Loucy (cell line): ENCODE data around the gene LHFPL2.

Experiments
- H2AFZ ChIP-seq: fragments of 200-600 bp; sonication (generic); 2 replicates; pipeline ENCODE4 v1.6.0; 2016; ENCODE audit warnings: antibody characterized with exemption, mild to moderate bottlenecking, low read length, moderate library complexity
- H3F3A ChIP-seq: fragments of 200-600 bp; 2 replicates; pipeline ENCODE4 v1.6.0; 2016; ENCODE audit warnings: antibody characterized with exemption, low read depth, mild to moderate bottlenecking
- H3K27me3 ChIP-seq: fragments of 200-600 bp; sonication (generic); 2 replicates; pipeline ENCODE4 v1.6.1; 2014; ENCODE audit warnings: low read length, mild to moderate bottlenecking; ENCODE audit not compliant: insufficient read depth, poor library complexity, severe bottlenecking
- H3K36me3 ChIP-seq: fragments of 200-600 bp; sonication (generic); 2 replicates; pipeline ENCODE4 v1.6.1; 2016; ENCODE audit warnings: low read length; ENCODE audit not compliant: insufficient read depth
- H3K4me1 ChIP-seq: fragments of 200-600 bp; sonication (generic); 2 replicates; pipeline ENCODE4 v1.5.1; 2014; ENCODE audit warnings: low read length, mild to moderate bottlenecking; ENCODE audit not compliant: insufficient read depth, poor library complexity, severe bottlenecking
- H3K4me2 ChIP-seq: fragments of 200-600 bp; sonication (generic); 2 replicates; pipeline ENCODE4 v1.6.0; 2014; ENCODE audit warnings: antibody characterized with exemption, low read length, low read depth, mild to moderate bottlenecking; ENCODE audit not compliant: poor library complexity, severe bottlenecking
- H3K4me3 ChIP-seq: fragments of 200-600 bp; sonication (generic); 2 replicates; pipeline ENCODE4 v1.5.1; 2014; ENCODE audit warnings: low read length, mild to moderate bottlenecking, mixed read lengths; ENCODE audit not compliant: poor library complexity, severe bottlenecking
- H3K79me2 ChIP-seq: fragments of 200-600 bp; sonication (generic); 2 replicates; pipeline ENCODE4 v1.6.1; 2014; ENCODE audit warnings: low read length; ENCODE audit not compliant: insufficient read depth
- H3K9ac ChIP-seq: fragments of 200-600 bp; sonication (generic); 2 replicates; pipeline ENCODE4 v1.6.0; 2014; ENCODE audit warnings: mild to moderate bottlenecking, low read depth, low read length, moderate library complexity; ENCODE audit not compliant: poor library complexity, severe bottlenecking
- H3K9me2 ChIP-seq: fragments of 200-600 bp; sonication (generic); replicated peaks from 2 replicates; pipeline ENCODE4 v1.6.1; 2016; ENCODE audit warnings: low read depth, low read length, mixed read lengths
- H3K9me3 ChIP-seq: fragments of 200-600 bp; sonication (generic); 2 replicates; pipeline ENCODE4 v1.6.1; 2014; ENCODE audit warnings: mild to moderate bottlenecking, antibody characterized with exemption, low read length, low read depth; ENCODE audit not compliant: insufficient read depth
- H4K20me1 ChIP-seq: fragments of 200-600 bp; sonication (generic); 2 replicates; pipeline ENCODE4 v1.6.0; 2014; ENCODE audit warnings: antibody characterized with exemption, low read length, mild to moderate bottlenecking; ENCODE audit not compliant: insufficient read depth, poor library complexity, severe bottlenecking
- EZH2phosphoT487 ChIP-seq: fragments of 200-600 bp; IDR thresholded peaks from 2 replicates; pipeline ENCODE4 v1.6.1; 2018; ENCODE audit warnings: antibody characterized with exemption, mild to moderate bottlenecking, moderate library complexity, borderline replicate concordance
- TF ChIP-seq, protein P1 (sequence below): fragments of 200-600 bp; sonication (generic); conservative IDR thresholded peaks from 2 replicates; pipeline ENCODE4 v1.5.1; 2014; ENCODE audit warnings: mild to moderate bottlenecking, antibody characterized with exemption, low read length

The LHFPL2 gene

DNA sequence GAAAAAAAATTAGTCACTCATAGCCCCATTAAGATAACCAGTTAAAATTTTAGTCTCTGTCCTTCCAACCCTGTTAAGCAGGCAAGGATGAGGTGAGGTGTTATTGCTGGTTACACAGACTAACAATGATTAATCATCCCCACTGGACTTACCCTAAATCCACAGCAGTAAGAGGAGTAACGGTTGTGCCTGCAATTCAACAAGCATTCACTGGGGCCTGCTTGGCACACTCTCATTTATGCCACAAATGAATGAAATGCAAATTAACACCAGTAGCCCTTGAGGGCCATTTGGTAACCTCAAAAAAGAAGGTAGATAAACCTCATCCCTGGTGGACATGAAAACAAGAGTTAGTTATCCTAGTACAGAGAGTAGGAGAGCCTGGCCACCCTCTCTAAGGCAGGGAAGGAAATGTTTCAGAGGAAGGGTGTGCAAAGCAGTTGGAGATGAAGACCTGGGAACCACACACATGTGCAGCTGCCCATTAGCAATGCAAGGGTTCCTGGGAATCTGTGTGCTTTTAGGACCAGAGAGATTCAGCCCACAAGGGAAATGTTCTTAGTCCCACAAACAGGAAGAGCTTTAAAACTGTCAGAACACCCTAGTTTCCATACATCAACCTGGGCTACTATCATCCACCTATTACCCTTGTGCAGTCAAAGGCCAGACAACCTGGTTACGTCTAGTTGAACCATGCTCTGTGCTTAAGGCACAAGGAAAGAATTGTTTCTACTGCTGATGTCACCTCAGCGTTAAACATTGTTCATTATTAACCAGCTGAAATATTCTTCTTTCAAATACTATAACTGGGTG, 7.7 kb downstream of the LHFPL2 start:
- no peaks in the 10 kb centered on the region for H3K79me2 ChIP-seq
- no peaks in the 10 kb centered on the region for H4K20me1 ChIP-seq
- H3K27me3 ChIP-seq, result no peaks in the 10 kb centered on the region
- no peak overlapping the region for H2AFZ ChIP-seq
- H3K36me3 ChIP-seq, result no peaks in the 10 kb centered on the region
- H3K9me2 ChIP-seq, result no peaks in the 10 kb centered on the region
- no peaks in the 10 kb centered on the region for H3K9me3 ChIP-seq
- H3F3A ChIP-seq, result no peaks in the 10 kb centered on the region
- TF ChIP-seq EZH2phosphoT487, result no peak
- TF ChIP-seq, protein P1, sequence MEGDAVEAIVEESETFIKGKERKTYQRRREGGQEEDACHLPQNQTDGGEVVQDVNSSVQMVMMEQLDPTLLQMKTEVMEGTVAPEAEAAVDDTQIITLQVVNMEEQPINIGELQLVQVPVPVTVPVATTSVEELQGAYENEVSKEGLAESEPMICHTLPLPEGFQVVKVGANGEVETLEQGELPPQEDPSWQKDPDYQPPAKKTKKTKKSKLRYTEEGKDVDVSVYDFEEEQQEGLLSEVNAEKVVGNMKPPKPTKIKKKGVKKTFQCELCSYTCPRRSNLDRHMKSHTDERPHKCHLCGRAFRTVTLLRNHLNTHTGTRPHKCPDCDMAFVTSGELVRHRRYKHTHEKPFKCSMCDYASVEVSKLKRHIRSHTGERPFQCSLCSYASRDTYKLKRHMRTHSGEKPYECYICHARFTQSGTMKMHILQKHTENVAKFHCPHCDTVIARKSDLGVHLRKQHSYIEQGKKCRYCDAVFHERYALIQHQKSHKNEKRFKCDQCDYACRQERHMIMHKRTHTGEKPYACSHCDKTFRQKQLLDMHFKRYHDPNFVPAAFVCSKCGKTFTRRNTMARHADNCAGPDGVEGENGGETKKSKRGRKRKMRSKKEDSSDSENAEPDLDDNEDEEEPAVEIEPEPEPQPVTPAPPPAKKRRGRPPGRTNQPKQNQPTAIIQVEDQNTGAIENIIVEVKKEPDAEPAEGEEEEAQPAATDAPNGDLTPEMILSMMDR, result no peak
- H3K9ac ChIP-seq, result no peak overlapping the region
- H3K4me2 ChIP-seq, result no peak overlapping the region
- peaks cover 22% of the 10 kb centered on the region for H3K4me1 ChIP-seq
- H3K4me3 ChIP-seq, result no peak overlapping the region

DNA sequence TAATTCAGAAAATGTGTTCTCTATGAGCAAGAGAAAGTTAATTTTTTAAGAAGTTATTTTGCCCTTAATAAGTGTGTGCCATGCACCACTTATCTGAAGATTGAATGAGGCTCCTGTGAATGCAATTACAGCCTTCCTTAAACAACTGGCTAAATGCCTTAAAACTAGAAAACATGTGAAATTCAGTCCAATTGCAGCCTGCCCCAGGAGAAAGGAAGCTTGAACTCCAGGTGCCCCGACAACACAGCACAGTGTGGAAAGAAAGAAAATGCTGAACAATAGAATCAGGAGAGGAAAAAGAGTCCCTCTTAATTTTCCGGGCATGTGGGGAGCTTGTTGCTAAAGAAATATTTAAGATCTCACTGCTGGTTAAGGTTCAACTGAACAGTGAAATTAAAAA, 8.8 kb downstream of the LHFPL2 start:
- Histone ChIP-seq H3K4me3 (no peak overlapping the region), H3F3A (no peaks in the 10 kb centered on the region), H3K9me3 (no peaks in the 10 kb centered on the region), H3K4me2 (no peak overlapping the region), H3K9ac (no peak overlapping the region), H3K9me2 (no peaks in the 10 kb centered on the region), H2AFZ (no peak overlapping the region), H3K4me1 (peaks cover 23% of the 10 kb centered on the region), H3K36me3 (no peaks in the 10 kb centered on the region), H4K20me1 (no peaks in the 10 kb centered on the region), H3K79me2 (no peaks in the 10 kb centered on the region), H3K27me3 (no peaks in the 10 kb centered on the region)
- TF ChIP-seq, protein P1, result no peak
- no peak for TF ChIP-seq EZH2phosphoT487

DNA sequence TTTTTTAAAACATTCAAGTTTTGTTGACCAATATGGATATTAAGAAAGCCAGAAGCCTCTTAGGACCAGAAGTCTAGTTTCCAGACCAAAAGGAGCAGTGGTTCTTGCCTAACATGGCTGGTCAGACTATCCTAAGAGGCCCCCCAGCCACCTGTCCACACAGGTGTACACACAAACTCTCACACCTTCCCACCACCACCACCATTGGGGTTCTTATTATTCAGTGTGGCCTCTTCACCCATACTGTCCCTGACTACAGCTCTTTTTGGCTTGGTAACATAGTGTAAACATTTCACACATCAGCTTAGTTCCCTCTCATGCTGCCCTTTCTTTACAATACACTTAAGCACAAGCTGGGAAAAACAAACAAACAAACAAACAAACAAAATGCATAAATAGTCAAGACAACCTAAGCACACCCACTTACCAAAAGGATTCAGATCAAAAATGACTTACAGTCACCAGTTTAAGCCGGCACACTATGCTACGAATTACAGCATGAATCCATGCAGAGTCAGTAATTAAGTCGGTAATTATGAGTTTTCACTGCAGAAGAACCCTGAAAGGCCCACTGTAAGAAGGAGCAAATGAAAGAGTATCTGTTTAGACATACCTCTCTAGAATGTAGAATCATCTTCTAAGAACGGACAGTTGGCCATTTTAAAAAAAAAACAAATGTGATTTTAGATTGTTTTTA, 9.5 kb downstream of the LHFPL2 start:
- TF ChIP-seq, protein P1, result no peak
- TF ChIP-seq EZH2phosphoT487, result no peak
- H3K36me3 ChIP-seq, result no peaks in the 10 kb centered on the region
- no peaks in the 10 kb centered on the region for H3F3A ChIP-seq
- H3K4me3 ChIP-seq, result no peak overlapping the region
- H2AFZ ChIP-seq, result no peak overlapping the region
- no peaks in the 10 kb centered on the region for H3K9me2 ChIP-seq
- H3K4me1 ChIP-seq, result peaks cover 29% of the 10 kb centered on the region
- no peaks in the 10 kb centered on the region for H4K20me1 ChIP-seq
- no peaks in the 10 kb centered on the region for H3K79me2 ChIP-seq
- no peaks in the 10 kb centered on the region for H3K9me3 ChIP-seq
- no peak overlapping the region for H3K4me2 ChIP-seq
- H3K9ac ChIP-seq, result no peak overlapping the region
- no peaks in the 10 kb centered on the region for H3K27me3 ChIP-seq
